ENCODE data around the gene MTCP1. TPM values are rescaled to one million over a fixed set of nuclear protein-coding genes. Genes with fewer than 3 reads are reported as not detected.

Gene MTCP1
- total RNA-seq, 4 donors from 2014 or later, result 1.0 to 8.6 (median 2.2) TPM

- TF ChIP-seq CTCF (IDR thresholded peaks at IDR 0.05; ENCODE audit: low read depth), result no peak
These were observed 18.0 kb downstream of the MTCP1 start for GRCh38 chrX:155052738-155053498.

GRCh38 chrX:155048977-155049619 lies 21.8 kb downstream of the MTCP1 start:
- TF ChIP-seq CTCF (IDR thresholded peaks at IDR 0.05; ENCODE audit: low read depth), result no peak

GRCh38 chrX:155046811-155047528 lies 24.0 kb downstream of the MTCP1 start:
- TF ChIP-seq CTCF (IDR thresholded peaks at IDR 0.05; ENCODE audit: low read depth), result no peak

GRCh38 chrX:155046129-155046810 lies 24.7 kb downstream of the MTCP1 start:
- TF ChIP-seq CTCF (IDR thresholded peaks at IDR 0.05; ENCODE audit: low read depth), result no peak

GRCh38 chrX:155035688-155036087 lies 35.2 kb downstream of the MTCP1 start:
- no peak for TF ChIP-seq CTCF (IDR thresholded peaks at IDR 0.05; ENCODE audit: low read depth)

- TF ChIP-seq CTCF (IDR thresholded peaks at IDR 0.05; ENCODE audit: low read depth), result no peak
These were observed 39.3 kb downstream of the MTCP1 start for GRCh38 chrX:155031657-155032056.
